H1 (cell line): ENCODE results near the gene STAMBPL1. TPM values are rescaled to one million over a fixed set of nuclear protein-coding genes. Genes with fewer than 3 reads are reported as not detected.
A peak's percentile ranks its signal among the peaks of the same experiment; 100 is the strongest.

ENCODE experiments used
- CTCF ChIA-PET: fragments of 300-600 bp; sonication (Branson Sonifier 250); formaldehyde crosslinking; loops from one replicate; lab custom pipeline; 2021; ENCODE audit not compliant: partially characterized antibody; lab: Charles Lee
- POLR2A ChIA-PET: fragments of 300-600 bp; sonication (Branson Sonifier 250); formaldehyde crosslinking; loops from one replicate; lab custom pipeline; 2021; ENCODE audit warnings: inconsistent platforms; ENCODE audit not compliant: partially characterized antibody; lab: Charles Lee
- DNase-seq, 2 experiments: peaks; one replicate each; pipeline versions ENCODE4 v3.0.0 to v3.0.0-alpha.2; 2010 to 2022; ENCODE audit warnings: low spot score in 2 of 2, low read depth in 1 of 2, mixed read lengths in 1 of 2
- FAIRE-seq: peaks from 2 replicates; lab custom pipeline; 2011; peaks lifted over from hg19 to GRCh38; lab: Jason Lieb, UNC
- H2AFZ ChIP-seq: 2 replicates; pipeline ENCODE4 v1.8.1; 2012; ENCODE audit warnings: low read length, inconsistent platforms
- H2AK5ac ChIP-seq: 2 replicates; pipeline ENCODE4 v1.6.1; 2013; ENCODE audit warnings: low read depth, low read length
- H2BK120ac ChIP-seq: replicated peaks from 2 replicates; pipeline ENCODE3; 2013; ENCODE audit warnings: low read depth, low read length, inconsistent platforms
- H2BK12ac ChIP-seq: 2 replicates; pipeline ENCODE4 v1.6.1; 2013; ENCODE audit warnings: low read depth, low read length
- H2BK15ac ChIP-seq: 2 replicates; pipeline ENCODE4 v1.6.1; 2013; ENCODE audit warnings: low read length
- H2BK20ac ChIP-seq: 2 replicates; pipeline ENCODE4 v1.6.1; 2013; ENCODE audit warnings: low read length
- H2BK5ac ChIP-seq: 2 replicates; pipeline ENCODE4 v1.6.1; 2013; ENCODE audit warnings: low read depth, low read length
- H3K14ac ChIP-seq: 2 replicates; pipeline ENCODE4 v1.6.1; 2013; ENCODE audit warnings: inconsistent platforms; ENCODE audit not compliant: insufficient read length
- H3K18ac ChIP-seq: 2 replicates; pipeline ENCODE4 v1.6.1; 2013; ENCODE audit warnings: low read length; ENCODE audit errors: extremely low read depth
- H3K23ac ChIP-seq: 2 replicates; pipeline ENCODE4 v1.6.1; 2013; ENCODE audit warnings: inconsistent platforms; ENCODE audit not compliant: insufficient read length
- H3K23me2 ChIP-seq: 2 replicates; pipeline ENCODE4 v1.6.1; 2013; ENCODE audit warnings: low read depth, low read length
- H3K27ac ChIP-seq: 2 replicates; pipeline ENCODE4 v1.6.1; 2011; ENCODE audit warnings: low read depth, low read length, inconsistent platforms
- H3K27me3 ChIP-seq, 4 experiments: replicated peaks in 1 of 4; 1 replicate in 1 of 4; 2 replicates in 3 of 4; pipeline versions ENCODE4 v1.6.1 to v1.8.1; 2011 to 2013; ENCODE audit warnings: low read length in 3 of 4, mild to moderate bottlenecking in 3 of 4, inconsistent platforms in 2 of 4, mixed read lengths in 2 of 4, moderate library complexity in 1 of 4; ENCODE audit not compliant: control insufficient read depth in 3 of 4, insufficient read depth in 3 of 4; ENCODE audit errors: extremely low read depth in 1 of 4
- H3K36me3 ChIP-seq, 4 experiments: 2 replicates each; pipeline versions ENCODE4 v1.6.1 to v1.8.1; 2011 to 2013; ENCODE audit warnings: mild to moderate bottlenecking in 4 of 4, low read length in 3 of 4, moderate library complexity in 2 of 4, control low read depth in 1 of 4, inconsistent platforms in 1 of 4; ENCODE audit not compliant: insufficient read depth in 4 of 4, control insufficient read depth in 2 of 4
- H3K4ac ChIP-seq: replicated peaks from 2 replicates; pipeline ENCODE3; 2013; ENCODE audit warnings: low read length, low read depth, mixed read lengths, inconsistent platforms; ENCODE audit not compliant: insufficient read length
- H3K4me1 ChIP-seq, 4 experiments: replicated peaks in 1 of 4; 1 replicate in 1 of 4; 2 replicates in 3 of 4; pipeline versions ENCODE4 v1.6.1 to v1.8.1; 2011 to 2013; ENCODE audit warnings: low read length in 3 of 4, inconsistent platforms in 2 of 4, mixed read lengths in 1 of 4; ENCODE audit not compliant: insufficient read depth in 4 of 4, control insufficient read depth in 3 of 4
- H3K4me2 ChIP-seq, 2 experiments: 2 replicates each; pipeline versions ENCODE4 v1.6.1 to v1.8.1; 2011 to 2013; ENCODE audit warnings: low read depth in 2 of 2, low read length in 2 of 2, control low read depth in 1 of 2, inconsistent platforms in 1 of 2, mild to moderate bottlenecking in 1 of 2; ENCODE audit not compliant: insufficient read depth in 1 of 2
- H3K4me3 ChIP-seq, 4 experiments: fragments of 200-600, 300-600 bp in 1 of 4; sonication (generic), shearing (Covaris generic), sonication (Bioruptor Twin) in 1 of 4; 2 replicates each; pipeline versions ENCODE4 v1.5.1 to v1.8.1; 2011 to 2016; ENCODE audit warnings: low read length in 4 of 4, low read depth in 3 of 4, control low read depth in 2 of 4, inconsistent platforms in 2 of 4, mild to moderate bottlenecking in 2 of 4, mixed read lengths in 1 of 4, moderate library complexity in 1 of 4; ENCODE audit not compliant: insufficient read depth in 2 of 4; ENCODE audit errors: extremely low read depth in 1 of 4
- H3K56ac ChIP-seq: replicated peaks from 2 replicates; pipeline ENCODE3; 2013; ENCODE audit warnings: low read depth, mild to moderate bottlenecking, mixed read lengths, low read length, inconsistent platforms; ENCODE audit not compliant: insufficient read length
- H3K79me1 ChIP-seq: 2 replicates; pipeline ENCODE4 v1.6.1; 2013; ENCODE audit warnings: low read depth, low read length, control low read depth
- H3K79me2 ChIP-seq, 2 experiments: 2 replicates each; pipeline versions ENCODE4 v1.6.1 to v1.8.1; 2012 to 2013; ENCODE audit warnings: low read length in 2 of 2, mild to moderate bottlenecking in 2 of 2, inconsistent platforms in 1 of 2; ENCODE audit not compliant: insufficient read depth in 2 of 2, control insufficient read depth in 1 of 2
- H3K9ac ChIP-seq, 4 experiments: replicated peaks in 1 of 4; 1 replicate in 1 of 4; 2 replicates in 3 of 4; pipeline versions ENCODE4 v1.6.1 to v1.8.1; 2011 to 2013; ENCODE audit warnings: low read depth in 3 of 4, low read length in 3 of 4, control low read depth in 2 of 4, mild to moderate bottlenecking in 2 of 4, moderate library complexity in 2 of 4, inconsistent platforms in 1 of 4; ENCODE audit errors: extremely low read depth in 1 of 4
- H3K9me3 ChIP-seq, 2 experiments: 2 replicates each; pipeline versions ENCODE4 v1.6.1 to v1.8.1; 2012 to 2013; ENCODE audit warnings: mild to moderate bottlenecking in 2 of 2, moderate library complexity in 2 of 2, control low read depth in 1 of 2, inconsistent platforms in 1 of 2, low read depth in 1 of 2, low read length in 1 of 2, mixed read lengths in 1 of 2; ENCODE audit not compliant: insufficient read depth in 2 of 2
- H4K20me1 ChIP-seq, 2 experiments: replicated peaks in 1 of 2; 2 replicates each; pipeline versions ENCODE3 to v1.8.1; 2011 to 2013; ENCODE audit warnings: inconsistent platforms in 2 of 2, low read length in 2 of 2, mild to moderate bottlenecking in 1 of 2; ENCODE audit not compliant: insufficient read depth in 2 of 2, control insufficient read depth in 1 of 2
- H4K5ac ChIP-seq: 2 replicates; pipeline ENCODE4 v1.6.1; 2013; ENCODE audit warnings: low read length, low read depth, mixed read lengths, inconsistent platforms; ENCODE audit not compliant: insufficient read length
- H4K8ac ChIP-seq: 2 replicates; pipeline ENCODE4 v1.8.0; 2013; ENCODE audit warnings: mild to moderate bottlenecking, moderate library complexity, low read length, inconsistent platforms; ENCODE audit not compliant: insufficient read depth; ENCODE audit errors: extremely low read depth
- H4K91ac ChIP-seq: replicated peaks from 2 replicates; pipeline ENCODE3; 2013; ENCODE audit warnings: low read length, mixed read lengths, inconsistent platforms; ENCODE audit not compliant: insufficient read length
- BACH1 ChIP-seq: IDR thresholded peaks from 2 replicates; pipeline ENCODE4 v1.6.1; 2012; ENCODE audit warnings: low read length, improper control_type of control experiment
- CREB1 ChIP-seq: IDR thresholded peaks from 2 replicates; pipeline ENCODE4 v1.6.1; 2012; ENCODE audit warnings: inconsistent platforms
- JUND ChIP-seq: IDR thresholded peaks from 2 replicates; pipeline ENCODE4 v1.6.1; 2011; ENCODE audit warnings: mild to moderate bottlenecking, improper control_type of control experiment, low read length
- MAFK ChIP-seq: IDR thresholded peaks from 2 replicates; pipeline ENCODE4 v1.6.1; 2012; ENCODE audit warnings: low read depth, mild to moderate bottlenecking, improper control_type of control experiment, low read length
- RBBP5 ChIP-seq: IDR thresholded peaks from 2 replicates; pipeline ENCODE4 v1.7.1; 2012; ENCODE audit warnings: low read depth, mild to moderate bottlenecking, inconsistent platforms, low read length, moderate library complexity, borderline replicate concordance
- SIX5 ChIP-seq: IDR thresholded peaks from 2 replicates; pipeline ENCODE4 v1.6.1; 2011; ENCODE audit warnings: mild to moderate bottlenecking, low read depth, low read length
- SP1 ChIP-seq: IDR thresholded peaks from 2 replicates; pipeline ENCODE4 v1.6.1; 2011; ENCODE audit warnings: low read depth, low read length
- SP4 ChIP-seq: IDR thresholded peaks from 2 replicates; pipeline ENCODE4 v1.6.1; 2012; ENCODE audit warnings: low read length, inconsistent platforms
- TAF1 ChIP-seq: IDR thresholded peaks from 2 replicates; pipeline ENCODE4 v1.6.1; 2011; ENCODE audit warnings: mild to moderate bottlenecking, low read depth, low read length
- YY1 ChIP-seq: IDR thresholded peaks from 2 replicates; pipeline ENCODE4 v1.6.1; 2011; ENCODE audit warnings: low read depth, mild to moderate bottlenecking, low read length
- WGBS, 2 experiments: shearing (Covaris generic) in 1 of 2; methylation state at CpG; one replicate each; pipeline versions ENCODE4 v1.1.6 to v1.1.7; 2013 to 2015; ENCODE audit warnings: low lambda C conversion rate in 2 of 2, mixed read lengths in 2 of 2, inconsistent platforms in 1 of 2, low coverage in 1 of 2, missing lambda C conversion rate in 1 of 2; ENCODE audit not compliant: insufficient replicate concordance in 2 of 2, insufficient coverage in 1 of 2, insufficient read length in 1 of 2; ENCODE audit errors: extremely low coverage in 1 of 2, missing lambda C conversion rate in 1 of 2; 5-methylcytosine and 5-hydroxymethylcytosine counted together
- polyA plus RNA-seq, 7 experiments: library from polyadenylated mRNA; depleted of rRNA in 3 of 7; stranded (reverse) in 5 of 7; unstranded in 2 of 7; fragments of >200 nt in 5 of 7; fragments of 200-250 nt in 2 of 7; gene quantifications; 1 replicate in 5 of 7; 2 replicates in 1 of 7; 4 replicates in 1 of 7; pipeline versions ENCODE4 v1.2.1 to v1.2.3, GENCODE V29; 2011 to 2013; ENCODE audit warnings: missing spikeins in 2 of 7, mixed read lengths in 2 of 7
- total RNA-seq: library from RNA; stranded (reverse); fragmentation: NEBNext Ultra II Directional; extraction: Animal tissue kit (Norgen Biotek cat#: 25700); gene quantifications from 2 replicates; pipeline ENCODE4 v1.2.1, GENCODE V29; 2021

STAMBPL1 gene
- total and polyA plus RNA-seq, 2 of the 8 experiments (the other 6 are each of a cell fraction or from before 2014, with no cell fraction given): 5.5 TPM

- H3K27ac ChIP-seq: no peak overlapping the region
- H3K4me3 ChIP-seq: no peak overlapping the region
- no peak overlapping the region for H3K18ac ChIP-seq
- H3K14ac ChIP-seq: no peak overlapping the region
- H4K8ac ChIP-seq: no peak overlapping the region
- no peaks in the 10 kb centered on the region for H3K27me3 ChIP-seq
- H4K91ac ChIP-seq: no peak overlapping the region
- no peak overlapping the region for H3K9ac ChIP-seq
- H3K79me1 ChIP-seq: no peaks in the 10 kb centered on the region
- H2AK5ac ChIP-seq: no peak overlapping the region
- 0 out of 4 replicates have a peak overlapping the region, but pooled peaks of 1 of the 2 experiments have one; percentile 4 for H3K4me2 ChIP-seq
- ChIA-PET CTCF (interaction anchor here (0.7 to 5.6 kb wide), 11 partner anchors 8 to 288 kb away, joined by 3 to 49 read pairs (median 3); no protein-coding TSS in a partner anchor), POLR2A (no interaction called here)
- H3K79me2 ChIP-seq: no peaks in the 10 kb centered on the region
- no peak overlapping the region for H3K4ac ChIP-seq
- no peaks in the 10 kb centered on the region for H4K20me1 ChIP-seq
- no peak for FAIRE-seq
- no peaks in the 10 kb centered on the region for H3K9me3 ChIP-seq
- DNase-seq: no peak
- TF ChIP-seq MAFK (no peak), SP1 (no peak), SP4 (no peak), CREB1 (no peak), SIX5 (no peak), TAF1 (no peak), JUND (no peak), YY1 (no peak), RBBP5 (no peak), BACH1 (no peak)
- no peaks in the 10 kb centered on the region for H3K23me2 ChIP-seq
- H3K4me1 ChIP-seq: peaks cover 0 to 3% (median 0%) of the 10 kb centered on the region in 4 experiments; a peak in 3 of 7 replicates
- H2BK5ac ChIP-seq: no peak overlapping the region
- no peak overlapping the region for H2BK20ac ChIP-seq
- no peak overlapping the region for H3K23ac ChIP-seq
- no peak overlapping the region for H2BK120ac ChIP-seq
- 87% methylated on average over 4 of the region's 4 CpGs; no CpG with 5 or more reads in 1 of the 2 experiments for WGBS, 2 experiments
- H2AFZ ChIP-seq: no peak overlapping the region
- no peak overlapping the region for H2BK15ac ChIP-seq
- H4K5ac ChIP-seq: no peak overlapping the region
- no peaks in the 10 kb centered on the region for H3K36me3 ChIP-seq
- H3K56ac ChIP-seq: no peak overlapping the region
- H2BK12ac ChIP-seq: no peak overlapping the region
These were observed 26.7 kb upstream of the STAMBPL1 start for GRCh38 chr10:88853155-88853881.
